ENCODE data around the gene RXRA.

GRCh38 chr9:134481762-134482161, 155.5 kb downstream of the RXRA start:
- TF ChIP-seq CTCF (IDR thresholded peaks at IDR 0.05; ENCODE audit: low read length): no peak
- TF ChIP-seq EZH2 (IDR thresholded peaks at IDR 0.05; ENCODE audit: borderline replicate concordance, low read length): no peak
